ENCODE data around the gene PLCB4. TPM values are rescaled to one million over a fixed set of nuclear protein-coding genes. Genes with fewer than 3 reads are reported as not detected.

PLCB4 gene
- polyA plus RNA-seq, 3 donors, result not detected

DNA sequence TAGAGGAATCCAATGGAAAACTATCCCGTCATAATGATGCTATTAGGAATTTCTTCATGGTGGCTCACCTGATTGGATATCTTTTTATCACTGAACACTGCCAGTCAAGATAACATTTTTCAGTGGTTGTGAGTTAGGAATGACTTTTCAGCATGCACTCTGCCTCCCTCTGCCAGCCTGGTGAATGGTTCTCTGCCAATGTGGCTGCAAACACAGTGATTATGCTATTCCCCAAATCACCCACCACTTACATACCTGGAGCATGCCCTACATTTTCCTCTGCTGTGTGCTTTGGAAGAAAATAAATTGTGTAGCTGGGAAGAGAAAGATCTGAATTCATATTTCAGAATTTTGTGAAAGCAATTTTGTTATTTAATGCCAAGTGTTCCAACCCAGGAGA lies 342.9 kb downstream of the PLCB4 start:
- Histone ChIP-seq H3K27me3 (ENCODE audit: control insufficient read depth in 2 of 2, insufficient read depth in 2 of 2, low read length in 2 of 2) (no peaks in the 10 kb centered on the region), H3K36me3 (replicated peaks in 1 of 2; ENCODE audit: control insufficient read depth in 1 of 2, insufficient read depth in 2 of 2, low read length in 2 of 2) (no peaks in the 10 kb centered on the region), H3K4me2 (replicated peaks; ENCODE audit: extremely low read depth, low read length, poor library complexity, severe bottlenecking) (no peak overlapping the region), H3K27ac (ENCODE audit: low read depth in 1 of 2, low read length in 2 of 2) (no peak overlapping the region), H3K9me3 (replicated peaks in 1 of 2; ENCODE audit: control insufficient read depth in 1 of 2, insufficient read depth in 1 of 2, low read length in 2 of 2) (no peaks in the 10 kb centered on the region), H3K4me1 (ENCODE audit: control insufficient read depth in 1 of 2, insufficient read depth in 2 of 2, low read length in 2 of 2) (no peaks in the 10 kb centered on the region), H2AFZ (ENCODE audit: insufficient read depth, low read depth, low read length, poor library complexity, severe bottlenecking) (no peak overlapping the region), H3K79me2 (ENCODE audit: insufficient read depth, low read length) (no peaks in the 10 kb centered on the region), H3K9ac (ENCODE audit: insufficient read depth, low read length, poor library complexity, severe bottlenecking) (no peak overlapping the region), H3K4me3 (replicated peaks in 1 of 3; ENCODE audit: low read depth in 2 of 3, low read length in 3 of 3) (no peak overlapping the region), H4K20me1 (ENCODE audit: insufficient read depth, low read length) (no peaks in the 10 kb centered on the region)
- DNase-seq, result no peak
- TF ChIP-seq, protein P1, sequence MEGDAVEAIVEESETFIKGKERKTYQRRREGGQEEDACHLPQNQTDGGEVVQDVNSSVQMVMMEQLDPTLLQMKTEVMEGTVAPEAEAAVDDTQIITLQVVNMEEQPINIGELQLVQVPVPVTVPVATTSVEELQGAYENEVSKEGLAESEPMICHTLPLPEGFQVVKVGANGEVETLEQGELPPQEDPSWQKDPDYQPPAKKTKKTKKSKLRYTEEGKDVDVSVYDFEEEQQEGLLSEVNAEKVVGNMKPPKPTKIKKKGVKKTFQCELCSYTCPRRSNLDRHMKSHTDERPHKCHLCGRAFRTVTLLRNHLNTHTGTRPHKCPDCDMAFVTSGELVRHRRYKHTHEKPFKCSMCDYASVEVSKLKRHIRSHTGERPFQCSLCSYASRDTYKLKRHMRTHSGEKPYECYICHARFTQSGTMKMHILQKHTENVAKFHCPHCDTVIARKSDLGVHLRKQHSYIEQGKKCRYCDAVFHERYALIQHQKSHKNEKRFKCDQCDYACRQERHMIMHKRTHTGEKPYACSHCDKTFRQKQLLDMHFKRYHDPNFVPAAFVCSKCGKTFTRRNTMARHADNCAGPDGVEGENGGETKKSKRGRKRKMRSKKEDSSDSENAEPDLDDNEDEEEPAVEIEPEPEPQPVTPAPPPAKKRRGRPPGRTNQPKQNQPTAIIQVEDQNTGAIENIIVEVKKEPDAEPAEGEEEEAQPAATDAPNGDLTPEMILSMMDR (IDR thresholded peaks at IDR 0.05), result no peak
- H3K27ac Mint-ChIP-seq, result no peak overlapping the region
- WGBS (ENCODE audit: insufficient coverage), result no CpG with 5 or more reads among the region's 1 CpG
- no peaks in the 10 kb centered on the region for H3K36me3 Mint-ChIP-seq
- peaks cover 1 to 4% (median 2%) of the 10 kb centered on the region in 3 donors for H3K27me3 Mint-ChIP-seq (ENCODE audit: low read depth in 3 of 3)
- intact Hi-C loops (cut with micrococcal nuclease), result no loop called here
- no peak overlapping the region for H3K4me3 Mint-ChIP-seq
- no peaks in the 10 kb centered on the region for H3K9me3 Mint-ChIP-seq
- H3K4me1 Mint-ChIP-seq, result no peaks in the 10 kb centered on the region

DNA sequence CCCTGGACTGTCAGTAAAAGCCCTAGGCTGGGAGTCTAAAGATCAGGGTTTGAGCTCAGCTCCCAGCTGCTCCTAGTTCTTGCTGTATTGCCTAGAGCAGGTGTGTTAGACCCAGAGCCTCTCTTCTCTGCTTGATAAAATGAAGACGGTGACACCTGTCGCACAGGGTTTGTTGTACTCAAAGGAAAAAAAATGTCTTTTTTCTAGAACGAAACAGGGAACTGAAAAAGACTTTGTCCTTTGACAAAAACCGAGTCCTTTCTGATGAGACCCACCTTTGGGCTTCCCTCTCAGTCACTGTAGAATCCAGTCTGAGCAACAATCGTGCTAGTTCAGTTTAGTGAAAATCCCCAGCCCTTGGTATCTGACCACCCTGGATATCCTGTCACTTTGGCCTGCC lies 343.4 kb downstream of the PLCB4 start:
- no peaks in the 10 kb centered on the region for H4K20me1 ChIP-seq (ENCODE audit: insufficient read depth, low read length)
- H3K9me3 ChIP-seq (replicated peaks in 1 of 2; ENCODE audit: control insufficient read depth in 1 of 2, insufficient read depth in 1 of 2, low read length in 2 of 2), result no peaks in the 10 kb centered on the region
- no peak overlapping the region for H3K4me2 ChIP-seq (replicated peaks; ENCODE audit: extremely low read depth, low read length, poor library complexity, severe bottlenecking)
- H2AFZ ChIP-seq (ENCODE audit: insufficient read depth, low read depth, low read length, poor library complexity, severe bottlenecking), result no peak overlapping the region
- H3K36me3 Mint-ChIP-seq, result no peaks in the 10 kb centered on the region
- 88% methylated on average over 5 of the region's 5 CpGs for WGBS (ENCODE audit: insufficient coverage)
- no peaks in the 10 kb centered on the region for H3K27me3 ChIP-seq (ENCODE audit: control insufficient read depth in 2 of 2, insufficient read depth in 2 of 2, low read length in 2 of 2)
- no peak for DNase-seq
- H3K27ac ChIP-seq (ENCODE audit: low read depth in 1 of 2, low read length in 2 of 2), result no peak overlapping the region
- intact Hi-C loops (cut with micrococcal nuclease), result no loop called here
- no peak overlapping the region for H3K27ac Mint-ChIP-seq
- H3K9ac ChIP-seq (ENCODE audit: insufficient read depth, low read length, poor library complexity, severe bottlenecking), result no peak overlapping the region
- no peaks in the 10 kb centered on the region for H3K9me3 Mint-ChIP-seq
- TF ChIP-seq, protein P1 (IDR thresholded peaks at IDR 0.05), result no peak
- H3K4me3 ChIP-seq (replicated peaks in 1 of 3; ENCODE audit: low read depth in 2 of 3, low read length in 3 of 3), result no peak overlapping the region
- H3K4me3 Mint-ChIP-seq, result no peak overlapping the region
- H3K36me3 ChIP-seq (replicated peaks in 1 of 2; ENCODE audit: control insufficient read depth in 1 of 2, insufficient read depth in 2 of 2, low read length in 2 of 2), result no peaks in the 10 kb centered on the region
- H3K27me3 Mint-ChIP-seq (ENCODE audit: low read depth in 3 of 3), result peaks cover 1 to 4% (median 2%) of the 10 kb centered on the region in 3 donors
- no peaks in the 10 kb centered on the region for H3K4me1 Mint-ChIP-seq
- H3K4me1 ChIP-seq (ENCODE audit: control insufficient read depth in 1 of 2, insufficient read depth in 2 of 2, low read length in 2 of 2), result no peaks in the 10 kb centered on the region
- H3K79me2 ChIP-seq (ENCODE audit: insufficient read depth, low read length), result no peaks in the 10 kb centered on the region

Data from CD14-positive monocyte (primary cell).